Measurements from ENCODE around the gene NFIC.

Gene NFIC

DNA sequence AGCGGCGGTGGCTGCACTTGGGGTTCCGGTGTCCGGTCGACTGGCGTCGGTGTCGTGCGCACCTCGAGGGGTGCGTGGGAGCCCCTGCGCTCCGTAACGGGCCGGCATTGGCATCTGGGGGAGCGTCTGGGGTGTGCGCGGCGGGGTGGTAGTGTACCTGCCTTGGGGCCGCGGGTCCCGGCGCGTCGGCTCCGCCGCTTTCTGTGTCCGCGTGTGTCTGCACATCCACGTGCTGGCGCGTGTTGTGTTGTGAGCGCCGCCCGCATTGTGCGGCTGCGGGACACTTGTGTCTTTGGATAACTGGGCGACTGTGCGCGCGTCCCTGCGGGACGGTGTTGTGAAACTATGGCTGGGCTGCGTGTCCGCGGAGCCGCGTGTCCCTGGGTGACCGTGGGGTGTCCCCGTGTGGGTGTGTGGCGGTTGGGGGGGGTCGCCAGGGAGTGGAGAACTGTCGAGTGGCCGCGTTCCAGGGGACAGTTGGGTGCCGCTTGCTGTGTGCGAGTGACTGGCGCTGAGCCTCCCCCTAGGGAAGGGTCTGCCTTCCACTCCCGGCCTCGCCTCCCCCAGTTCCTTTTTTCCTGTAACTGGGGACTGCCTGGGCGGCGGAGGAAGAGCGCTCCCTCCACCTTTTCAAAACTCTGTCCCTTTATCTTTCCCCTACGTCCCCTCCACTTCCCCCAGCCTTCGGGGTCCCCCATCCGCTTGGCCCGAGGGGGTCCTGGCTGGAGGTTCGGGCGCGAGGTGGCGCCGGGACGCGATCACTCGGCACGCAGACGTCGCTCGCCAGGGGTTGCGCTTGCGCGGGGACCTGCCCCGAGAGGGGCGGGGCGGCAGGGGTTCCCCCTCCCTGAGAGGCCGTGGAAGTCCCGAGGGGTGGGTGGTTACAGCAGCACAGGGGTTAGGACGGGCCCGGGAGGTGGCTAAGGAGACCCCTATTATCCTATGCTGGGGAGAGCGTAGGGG lies 5.7 kb upstream of the NFIC start:
- Mint-ChIP-seq H3K27ac (peak overlapping the region; percentile 85), H3K36me3 (ENCODE audit: low read depth) (no peaks in the 10 kb centered on the region), H3K4me1 (ENCODE audit: low read depth) (peaks cover 41% of the 10 kb centered on the region), H3K4me3 (peak overlapping the region; percentile 87), H3K27me3 (no peaks in the 10 kb centered on the region), H3K9me3 (no peaks in the 10 kb centered on the region)

DNA sequence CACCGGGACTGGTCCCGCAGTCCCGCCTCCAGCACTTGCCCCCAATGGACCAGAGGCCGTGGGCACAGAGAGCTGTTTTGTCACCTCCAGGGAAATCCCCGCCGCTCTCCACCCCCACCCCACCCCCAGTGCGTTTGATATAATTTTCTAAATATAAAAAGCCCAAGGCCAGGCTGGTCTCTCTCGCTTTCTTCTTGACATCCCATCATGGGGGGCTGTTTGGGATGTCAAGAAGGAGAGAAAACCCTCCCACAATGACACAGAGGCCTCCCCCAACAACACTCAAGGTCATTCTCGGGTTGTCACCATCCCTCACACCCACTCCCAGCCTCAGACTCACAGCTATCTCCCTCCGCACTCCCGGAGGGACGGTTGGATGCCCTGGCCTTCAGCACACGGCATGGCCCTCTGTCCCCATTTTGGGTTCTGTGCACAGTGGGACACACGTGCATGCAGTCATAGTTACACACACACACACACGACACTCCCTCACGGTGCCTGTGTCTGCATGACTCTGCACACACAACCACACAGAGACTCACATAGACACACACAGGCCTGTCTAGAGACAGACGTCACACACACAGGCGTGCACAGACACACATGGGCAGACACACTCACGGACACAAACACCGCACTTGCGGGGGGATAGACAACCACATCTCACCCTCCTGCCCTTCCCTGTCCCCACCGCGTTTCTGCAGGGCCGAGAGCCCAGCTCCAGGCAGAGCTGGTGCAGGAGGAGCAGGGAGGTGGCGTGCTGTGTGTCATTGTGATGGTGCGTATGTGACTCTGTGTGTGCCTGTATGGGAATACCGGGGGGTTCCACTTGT lies 4.8 kb upstream of the NFIC start:
- Mint-ChIP-seq H3K27ac (peak overlapping the region; percentile 77), H3K27me3 (no peaks in the 10 kb centered on the region), H3K4me3 (peak overlapping the region; percentile 87), H3K4me1 (ENCODE audit: low read depth) (peaks cover 42% of the 10 kb centered on the region), H3K36me3 (ENCODE audit: low read depth) (no peaks in the 10 kb centered on the region), H3K9me3 (no peaks in the 10 kb centered on the region)

GRCh38 chr19:3362217-3362906 lies 4.0 kb upstream of the NFIC start:
- Mint-ChIP-seq H3K36me3 (ENCODE audit: low read depth) (no peaks in the 10 kb centered on the region), H3K4me1 (ENCODE audit: low read depth) (peaks cover 36% of the 10 kb centered on the region), H3K27me3 (no peaks in the 10 kb centered on the region), H3K27ac (peak overlapping the region; percentile 77), H3K4me3 (peak overlapping the region; percentile 0), H3K9me3 (no peaks in the 10 kb centered on the region)

DNA sequence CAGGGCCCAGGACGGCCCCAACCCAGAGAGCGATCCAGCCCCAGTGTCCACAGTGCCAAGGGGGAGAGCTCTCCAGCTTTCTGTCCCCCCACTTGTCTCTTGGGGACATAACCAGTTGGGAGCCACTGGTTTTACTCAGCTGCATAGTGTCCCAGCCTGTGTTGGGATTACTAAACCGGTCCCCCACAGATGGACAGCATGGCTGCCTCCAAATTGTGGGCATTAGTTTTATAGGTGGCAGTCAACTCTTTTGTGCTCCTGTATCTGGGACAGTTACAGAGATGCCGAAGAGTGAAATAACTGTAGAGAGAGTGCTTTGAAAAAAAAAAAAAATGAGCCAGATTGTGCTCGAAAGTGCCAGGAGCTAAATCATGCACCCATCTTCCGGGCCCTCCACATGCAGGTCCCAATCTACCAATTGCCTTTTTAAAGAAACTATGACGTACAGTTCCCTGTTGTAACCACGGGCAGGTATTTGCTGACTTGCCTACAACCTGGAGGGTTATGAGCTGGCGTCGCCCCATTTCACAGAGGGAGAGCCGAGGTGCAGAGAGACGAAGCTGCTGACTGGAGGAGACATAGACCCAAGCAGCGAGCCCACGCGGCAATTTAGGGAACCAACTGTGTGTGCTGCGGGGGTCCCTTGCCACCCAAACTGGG lies 2.4 kb upstream of the NFIC start:
- Mint-ChIP-seq H3K27ac (no peak overlapping the region), H3K4me3 (no peak overlapping the region)

DNA sequence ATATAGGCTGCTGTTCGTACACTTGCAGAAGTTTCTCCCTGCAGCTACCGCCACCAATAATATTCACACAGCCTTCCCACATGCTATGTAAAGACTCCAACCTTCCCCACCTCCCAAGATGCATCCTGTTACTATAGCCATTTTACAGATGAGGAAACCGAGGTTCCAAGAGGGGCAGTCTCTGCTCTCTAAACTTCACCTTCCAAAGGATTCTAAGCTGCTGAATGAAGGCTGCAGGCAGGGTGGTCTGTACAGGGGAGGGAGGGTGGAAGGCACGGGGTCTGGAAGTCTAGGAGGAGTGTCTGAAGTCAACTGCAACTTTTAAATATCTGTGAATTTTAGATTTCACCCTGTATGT lies 1.9 kb upstream of the NFIC start:
- H3K4me3 Mint-ChIP-seq, result no peak overlapping the region
- peaks cover 42% of the 10 kb centered on the region for H3K4me1 Mint-ChIP-seq (ENCODE audit: low read depth)
- H3K27ac Mint-ChIP-seq, result no peak overlapping the region
- no peaks in the 10 kb centered on the region for H3K27me3 Mint-ChIP-seq
- H3K36me3 Mint-ChIP-seq (ENCODE audit: low read depth), result no peaks in the 10 kb centered on the region
- H3K9me3 Mint-ChIP-seq, result no peaks in the 10 kb centered on the region

More for the DNA sequence above, 2.4 kb upstream of the NFIC start:
- Mint-ChIP-seq H3K27me3 (no peaks in the 10 kb centered on the region), H3K9me3 (no peaks in the 10 kb centered on the region), H3K36me3 (ENCODE audit: low read depth) (no peaks in the 10 kb centered on the region), H3K4me1 (ENCODE audit: low read depth) (peaks cover 39% of the 10 kb centered on the region)

- Mint-ChIP-seq H3K4me3 (peak overlapping the region; percentile 64), H3K4me1 (ENCODE audit: low read depth) (peaks cover 50% of the 10 kb centered on the region), H3K27ac (peak overlapping the region; percentile 55), H3K27me3 (no peaks in the 10 kb centered on the region), H3K9me3 (no peaks in the 10 kb centered on the region), H3K36me3 (ENCODE audit: low read depth) (no peaks in the 10 kb centered on the region)
These were observed 1.1 kb upstream of the NFIC start for GRCh38 chr19:3365093-3365835.

DNA sequence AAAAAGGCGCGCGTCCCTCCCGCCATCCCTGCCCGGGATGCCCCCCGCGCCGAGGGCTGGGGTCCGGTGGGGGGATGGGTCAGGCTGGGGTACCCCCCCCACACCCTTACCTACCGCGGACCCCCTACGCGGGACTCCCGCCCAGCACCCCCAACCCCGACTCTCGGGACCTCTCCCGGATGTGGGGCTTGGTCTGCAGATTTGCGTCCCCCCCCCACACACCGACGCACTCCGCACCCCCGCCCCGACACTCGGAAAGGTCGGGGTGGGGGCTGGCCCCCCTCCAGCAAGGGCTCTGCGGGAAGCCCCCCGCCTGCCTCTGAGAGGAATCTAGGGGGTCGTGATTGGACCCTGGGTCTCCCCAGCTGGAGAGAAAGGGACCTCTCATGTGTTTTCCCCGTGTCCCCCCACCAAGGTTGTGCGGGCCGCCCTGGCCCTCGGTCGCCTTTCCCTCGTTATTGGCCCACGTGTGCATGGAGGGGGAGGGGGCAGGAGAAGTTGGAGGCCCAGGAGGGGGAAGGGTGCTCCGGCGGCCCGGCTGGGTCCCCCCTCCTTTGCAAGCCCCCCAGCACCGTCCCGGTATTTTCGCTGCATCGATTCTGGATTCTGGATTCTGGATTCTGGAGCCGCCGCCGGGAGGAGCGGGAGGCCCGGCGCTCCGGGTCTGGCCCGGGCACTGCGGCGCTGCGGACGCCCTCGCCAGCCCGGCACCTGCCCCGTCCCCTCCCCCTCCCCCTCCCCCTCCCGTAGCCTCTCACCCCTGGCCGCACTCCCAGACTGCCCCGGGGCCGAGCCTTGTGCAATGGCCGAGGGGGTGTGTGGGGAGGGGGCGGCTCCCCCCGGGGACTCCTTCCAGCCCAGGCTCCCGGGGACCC lies 607 bp downstream of the NFIC start:
- H3K36me3 Mint-ChIP-seq (ENCODE audit: low read depth), result no peaks in the 10 kb centered on the region
- peaks cover 54% of the 10 kb centered on the region for H3K4me1 Mint-ChIP-seq (ENCODE audit: low read depth)
- H3K4me3 Mint-ChIP-seq, result peak overlapping the region; percentile 76
- H3K9me3 Mint-ChIP-seq, result no peaks in the 10 kb centered on the region
- no peaks in the 10 kb centered on the region for H3K27me3 Mint-ChIP-seq
- peak overlapping the region; percentile 45 for H3K27ac Mint-ChIP-seq

- Mint-ChIP-seq H3K4me3 (peak overlapping the region; percentile 76), H3K9me3 (no peaks in the 10 kb centered on the region), H3K27me3 (no peaks in the 10 kb centered on the region), H3K36me3 (ENCODE audit: low read depth) (no peaks in the 10 kb centered on the region), H3K4me1 (ENCODE audit: low read depth) (peaks cover 48% of the 10 kb centered on the region), H3K27ac (peak overlapping the region; percentile 45)
These were observed 1.5 kb downstream of the NFIC start for GRCh38 chr19:3367628-3368440.

DNA sequence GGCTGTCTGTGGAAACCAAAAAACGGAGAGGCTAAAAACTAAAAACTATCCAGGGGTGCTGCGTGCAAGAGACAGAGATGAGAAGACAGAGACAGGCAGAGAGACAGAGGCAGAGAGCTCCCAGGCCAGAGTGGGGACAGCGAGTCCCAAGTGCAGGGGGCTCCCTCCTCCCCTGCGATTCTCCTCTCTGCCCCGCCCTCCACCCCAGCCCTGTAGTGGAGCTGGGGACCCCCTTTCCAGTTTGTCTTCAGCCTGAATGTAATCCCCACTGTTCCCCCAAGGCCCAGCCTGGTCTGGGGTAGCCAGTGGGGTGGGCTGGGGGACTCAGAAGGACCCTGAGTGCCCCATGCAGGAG lies 2.0 kb downstream of the NFIC start:
- Mint-ChIP-seq H3K4me3 (peak overlapping the region; percentile 76), H3K27ac (no peak overlapping the region), H3K4me1 (ENCODE audit: low read depth) (peaks cover 48% of the 10 kb centered on the region), H3K27me3 (no peaks in the 10 kb centered on the region), H3K9me3 (no peaks in the 10 kb centered on the region), H3K36me3 (ENCODE audit: low read depth) (no peaks in the 10 kb centered on the region)

DNA sequence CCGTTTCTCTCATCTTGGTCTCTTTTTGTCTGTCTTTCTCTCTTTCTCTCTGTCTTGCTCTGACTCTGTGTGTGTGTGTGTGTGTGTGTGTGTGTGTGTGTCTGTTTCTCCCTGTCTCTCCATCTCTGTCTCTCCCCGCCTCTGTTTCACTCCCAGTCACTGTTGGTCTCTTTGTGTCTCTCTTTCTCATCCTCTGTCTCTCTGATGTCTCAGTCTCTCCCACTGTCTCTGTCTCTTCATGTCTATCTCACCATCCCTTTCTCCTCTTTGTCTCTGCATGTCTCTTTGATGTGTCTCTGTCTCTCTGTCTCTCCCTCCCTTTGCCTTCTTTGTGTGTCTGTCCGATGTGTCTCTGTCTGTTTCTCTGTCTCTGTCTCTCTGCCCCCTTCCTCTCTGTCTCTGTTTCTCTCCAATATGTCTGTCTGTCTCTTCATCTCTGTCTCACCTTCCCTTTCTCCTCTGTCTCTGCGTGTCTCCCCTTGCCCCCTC lies 2.5 kb downstream of the NFIC start:
- peak overlapping the region; percentile 27 for H3K27ac Mint-ChIP-seq
- H3K36me3 Mint-ChIP-seq (ENCODE audit: low read depth), result no peaks in the 10 kb centered on the region
- H3K27me3 Mint-ChIP-seq, result no peaks in the 10 kb centered on the region
- peaks cover 48% of the 10 kb centered on the region for H3K4me1 Mint-ChIP-seq (ENCODE audit: low read depth)
- no peaks in the 10 kb centered on the region for H3K9me3 Mint-ChIP-seq
- H3K4me3 Mint-ChIP-seq, result peak overlapping the region; percentile 64

DNA sequence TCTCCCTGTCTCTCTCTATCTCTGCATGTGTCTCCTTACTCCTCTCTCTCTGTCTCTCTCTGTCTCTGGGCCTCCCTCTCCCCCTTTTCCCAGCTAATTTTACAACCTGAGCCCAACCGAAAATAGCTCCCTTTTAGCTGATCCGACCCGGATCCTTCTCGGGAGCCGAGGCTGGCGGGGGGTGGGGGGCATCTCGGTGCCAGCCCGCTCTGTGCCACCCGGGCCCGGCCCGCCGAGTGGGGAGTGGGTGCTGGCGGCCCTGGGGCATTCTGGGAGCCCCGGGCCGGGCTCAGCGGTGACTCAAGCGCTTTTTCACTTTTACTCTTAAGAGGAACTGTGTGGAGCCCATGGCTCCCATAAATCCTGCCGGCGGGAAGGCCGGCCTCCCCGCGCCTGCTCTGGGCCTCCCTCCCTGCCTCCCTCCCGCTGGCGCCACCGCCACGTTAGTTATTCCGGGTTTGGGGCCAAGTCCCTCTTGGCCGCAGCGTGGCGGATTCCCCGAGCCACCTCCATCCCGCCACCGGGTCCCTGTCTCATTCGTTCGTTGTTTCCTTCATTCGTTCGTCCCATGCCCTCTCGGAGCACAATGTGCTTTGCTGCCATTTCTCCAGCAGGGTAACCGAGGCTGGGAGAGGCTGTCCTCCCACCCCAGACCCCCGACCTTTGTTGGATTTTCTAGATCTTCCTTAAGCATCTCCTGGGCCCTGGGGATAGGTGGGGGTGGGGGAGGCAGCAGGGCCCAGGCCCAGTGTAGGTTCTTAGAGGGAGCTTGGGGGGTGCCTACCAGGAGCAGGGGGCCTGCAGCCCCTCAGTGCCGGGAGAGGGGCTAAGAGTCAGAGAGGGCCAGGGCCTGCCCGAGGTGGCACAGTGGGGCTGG lies 3.2 kb downstream of the NFIC start:
- Mint-ChIP-seq H3K27ac (peak overlapping the region; percentile 27), H3K36me3 (ENCODE audit: low read depth) (no peaks in the 10 kb centered on the region), H3K9me3 (no peaks in the 10 kb centered on the region), H3K4me3 (peak overlapping the region; percentile 64), H3K27me3 (no peaks in the 10 kb centered on the region), H3K4me1 (ENCODE audit: low read depth) (peaks cover 48% of the 10 kb centered on the region)
